K562 (cell line): ENCODE data around the gene NBPF20. TPM values are rescaled to one million over a fixed set of nuclear protein-coding genes. Genes with fewer than 3 reads are reported as not detected.
"Not testable (repeated sequence)": the region's sequence is repeated elsewhere in the genome, so short reads cannot be mapped to it uniquely, and the experiment has no call there.

Experiments used
- ATAC-seq: fragments of 200-7000 bp; cut with Tn5 transposase; 3 replicates; pipeline ENCODE4 v1.9.1; 2020; ENCODE audit warnings: moderate library complexity
- BruUV-seq: library from RNA; stranded (reverse); fragments of 400-500 nt; replicated peaks from 2 replicates; lab custom pipeline; 2021; lab: Mats Ljungman, UMichigan
- CTCF ChIA-PET: fragments of 300-600 bp; formaldehyde crosslinking; extraction: SDS; loops from one replicate; lab custom pipeline; 2021; ENCODE audit warnings: low intra/inter-chr PET ratio; lab: Yijun Ruan, JAX
- POLR2A ChIA-PET: fragments of 300-600, 350-650 bp; sonication (Branson Sonifier 250); formaldehyde crosslinking; extraction: SDS; loops from one replicate; lab custom pipeline; 2021; ENCODE audit warnings: antibody characterized with exemption, inconsistent platforms; lab: Yijun Ruan, JAX
- DNase-seq, 4 experiments: peaks; one replicate each; pipeline versions ENCODE4 v3.0.0 to v3.0.0-alpha.2; 2011 to 2018; ENCODE audit warnings: low spot score in 3 of 4, mixed read lengths in 3 of 4; ENCODE audit errors: extremely low read depth in 1 of 4
- FAIRE-seq: peaks from 2 replicates; lab custom pipeline; 2011; peaks lifted over from hg19 to GRCh38; lab: Jason Lieb, UNC
- H2AFZ ChIP-seq: 2 replicates; pipeline ENCODE4 v1.6.0; 2011; ENCODE audit warnings: low read depth, low read length, control low read depth, inconsistent platforms
- H3K27ac ChIP-seq: fragments of 200-600 bp; 3 replicates; pipeline ENCODE4 v1.8.0; 2011; ENCODE audit warnings: low read depth, mild to moderate bottlenecking, control low read depth, inconsistent platforms, low read length, moderate library complexity, mixed read lengths; ENCODE audit errors: extremely low read depth
- H3K27me3 ChIP-seq, 2 experiments: fragments of 300-600 bp in 1 of 2; 2 replicates in 1 of 2; 3 replicates in 1 of 2; pipeline versions ENCODE4 v1.6.0 to v1.8.0; 2011; ENCODE audit warnings: inconsistent platforms in 2 of 2, low read length in 2 of 2, mild to moderate bottlenecking in 1 of 2, mixed read lengths in 1 of 2, moderate library complexity in 1 of 2; ENCODE audit not compliant: control insufficient read depth in 2 of 2, insufficient read depth in 2 of 2
- H3K36me3 ChIP-seq: fragments of 300-600 bp; 3 replicates; pipeline ENCODE4 v1.8.0; 2011; ENCODE audit warnings: mild to moderate bottlenecking, low read length, inconsistent platforms; ENCODE audit not compliant: control insufficient read depth, insufficient read depth
- H3K4me1 ChIP-seq, 2 experiments: fragments of 200-600 bp in 1 of 2; replicated peaks in 1 of 2; 2 replicates in 1 of 2; 3 replicates in 1 of 2; pipeline versions ENCODE4 v1.5.1 to v1.8.0; 2011; ENCODE audit warnings: inconsistent platforms in 2 of 2, low read length in 2 of 2, mild to moderate bottlenecking in 1 of 2, mixed read lengths in 1 of 2, moderate library complexity in 1 of 2; ENCODE audit not compliant: control insufficient read depth in 2 of 2, insufficient read depth in 2 of 2
- H3K4me2 ChIP-seq: 2 replicates; pipeline ENCODE4 v1.6.1; 2011; ENCODE audit warnings: low read length, control low read depth, inconsistent platforms, mixed read lengths; ENCODE audit not compliant: insufficient read depth
- H3K4me3 ChIP-seq: fragments of 200-600 bp; sonication (generic), shearing (Covaris generic); 2 replicates; pipeline ENCODE4 v1.5.1; 2016; ENCODE audit warnings: control low read depth, inconsistent platforms
- H3K79me2 ChIP-seq: fragments of 200-600 bp; 3 replicates; pipeline ENCODE4 v1.8.0; 2011; ENCODE audit warnings: low read length, inconsistent platforms; ENCODE audit not compliant: control insufficient read depth, insufficient read depth
- H3K9ac ChIP-seq, 2 experiments: 2 replicates each; pipeline versions ENCODE4 v1.6.0 to v1.6.1; 2011; ENCODE audit warnings: low read depth in 2 of 2, low read length in 2 of 2, control low read depth in 1 of 2, inconsistent platforms in 1 of 2, mild to moderate bottlenecking in 1 of 2, mixed read lengths in 1 of 2; ENCODE audit not compliant: insufficient read depth in 1 of 2
- H3K9me1 ChIP-seq: one replicate; pipeline ENCODE4 v1.6.0; 2011; ENCODE audit warnings: inconsistent platforms, mild to moderate bottlenecking, low read length, moderate library complexity; ENCODE audit not compliant: control insufficient read depth, insufficient read depth
- H3K9me3 ChIP-seq: replicated peaks from 2 replicates; pipeline ENCODE4 v1.5.1; 2011; ENCODE audit warnings: low read depth, low read length, inconsistent platforms; ENCODE audit not compliant: control insufficient read depth, insufficient read depth
- H4K20me1 ChIP-seq: replicated peaks from 2 replicates; pipeline ENCODE4 v1.6.1; 2011; ENCODE audit warnings: low read length, inconsistent platforms, mixed read lengths; ENCODE audit not compliant: control insufficient read depth, insufficient read depth
- WGBS: fragments of 100-300 bp; shearing (Covaris generic); methylation state at CpG from one replicate; pipeline ENCODE4 v1.1.6; 2016; ENCODE audit warnings: low coverage, mixed read lengths; ENCODE audit not compliant: insufficient coverage; ENCODE audit errors: missing lambda C conversion rate; 5-methylcytosine and 5-hydroxymethylcytosine counted together
- in situ Hi-C: fragments of 300-500 bp; cut with MboI; formaldehyde crosslinking; loops from 4 replicates; pipeline ENCODE4 v1.15.0; 2018; ENCODE audit warnings: inconsistent platforms, mixed read lengths
- intact Hi-C: fragments of 100-400 bp; cut with micrococcal nuclease; formaldehyde crosslinking; loops from 2 replicates; pipeline ENCODE4 v1.14.2; 2022
- polyA plus RNA-seq, 8 experiments: library from polyadenylated mRNA; depleted of rRNA in 4 of 8; stranded (reverse) in 5 of 8; unstranded in 3 of 8; fragments of >200 nt; fragmentation: Nextera tagmentation in 2 of 8; fragmentation: Illumina TruSeq in 1 of 8; extraction: Ambion mirVana in 2 of 8; extraction: Trizol in 1 of 8; gene quantifications; 2 replicates each; pipeline versions ENCODE4 v1.2.1 to v1.2.3, GENCODE V29; 2011 to 2014; ENCODE audit warnings: inconsistent platforms in 1 of 8, missing spikeins in 1 of 8
- total RNA-seq, 7 experiments: library from RNA; depleted of rRNA in 6 of 7; stranded (reverse); fragments of >200 nt in 6 of 7; fragmentation: Illumina TruSeq in 2 of 7; extraction: Trizol in 2 of 7; gene quantifications; 2 replicates each; pipeline versions ENCODE4 v1.2.1 to v1.2.3, GENCODE V29; 2011 to 2021; ENCODE audit warnings: low replicate concordance in 1 of 7

The NBPF20 gene
- total and polyA plus RNA-seq, 9 of the 15 experiments (the other 6 are each of a cell fraction or from before 2014, with no cell fraction given), result 0.38 to 2.7 (median 1.00) TPM

DNA sequence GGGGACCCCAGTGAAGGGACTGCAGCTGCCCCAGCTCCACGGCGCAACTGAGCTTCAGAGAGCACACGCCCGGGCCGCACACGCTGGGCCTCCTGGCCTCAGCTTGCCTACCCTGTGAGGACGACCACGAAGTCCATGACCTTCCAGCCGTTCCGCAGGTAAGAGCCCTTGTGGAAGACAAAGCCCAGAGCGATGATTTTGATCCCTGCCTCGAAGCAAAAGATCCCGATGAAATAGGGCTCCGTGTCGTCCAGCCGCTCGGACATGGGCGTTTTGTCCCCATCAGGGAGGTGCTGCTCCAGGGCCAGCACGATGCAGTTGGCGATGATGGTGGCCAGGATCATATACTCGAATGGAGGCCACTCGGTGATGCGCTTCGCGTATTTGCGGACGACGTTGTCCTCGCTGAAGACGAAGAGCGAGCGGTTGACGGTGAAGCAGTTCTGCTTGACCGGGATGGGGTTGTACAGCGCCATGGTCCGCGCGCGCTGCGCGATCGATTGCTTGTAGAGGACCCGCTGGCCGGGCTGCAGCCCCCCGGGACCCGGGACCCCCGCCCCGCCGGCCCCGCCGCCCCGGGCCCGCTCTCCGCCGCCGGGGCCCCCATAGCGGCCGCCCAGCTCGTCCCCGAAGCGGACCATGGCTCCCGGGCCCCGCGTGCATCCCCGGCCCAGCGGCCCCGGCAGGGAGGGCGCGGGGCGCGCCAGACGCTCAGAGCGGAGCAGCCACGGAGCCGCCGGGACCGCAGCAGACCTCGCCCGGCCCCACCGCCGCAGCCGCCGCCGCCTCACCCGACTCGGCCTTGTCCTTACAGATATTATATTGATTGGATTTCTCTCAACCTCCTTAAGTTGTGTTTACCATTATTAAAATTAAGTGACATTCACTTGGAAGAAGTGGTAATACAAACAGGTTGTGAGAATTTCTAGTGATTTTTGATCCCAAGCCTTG is 28.7 kb upstream of the NBPF20 start:
- intact Hi-C loops, H3K4me3 ChIP-seq, BruUV-seq, H3K79me2 ChIP-seq, H3K27ac ChIP-seq, H3K9me1 ChIP-seq, POLR2A ChIA-PET, H3K9me3 ChIP-seq, ATAC-seq, H3K27me3 ChIP-seq, FAIRE-seq, H4K20me1 ChIP-seq, in situ Hi-C loops, DNase-seq, H3K36me3 ChIP-seq, H3K4me1 ChIP-seq, H3K9ac ChIP-seq, H2AFZ ChIP-seq, CTCF ChIA-PET, H3K4me2 ChIP-seq: not testable (repeated sequence)
- WGBS, result 13% methylated on average over 19 of the region's 86 CpGs

DNA sequence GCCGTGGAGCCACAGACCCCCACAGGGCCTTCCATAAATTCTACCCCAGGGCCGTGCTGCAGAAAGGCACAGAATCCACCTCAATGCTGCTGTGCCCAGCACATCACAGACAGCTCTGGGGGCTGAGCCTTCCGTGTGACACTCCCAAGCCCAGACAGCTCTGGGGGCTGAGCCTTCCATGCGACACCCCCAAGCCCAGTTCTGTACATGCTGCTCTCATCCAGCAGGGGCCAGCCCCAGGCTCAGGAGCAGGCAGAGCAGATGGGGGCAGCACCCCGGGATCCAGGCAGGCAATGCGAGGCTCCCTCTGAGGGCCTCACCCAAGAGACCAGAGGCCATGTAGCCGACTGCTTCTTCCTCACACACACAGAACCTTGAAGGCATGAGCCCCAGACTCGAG is 27.1 kb upstream of the NBPF20 start:
- H3K9me3 ChIP-seq, H3K4me3 ChIP-seq, H3K4me1 ChIP-seq, POLR2A ChIA-PET, DNase-seq, H3K4me2 ChIP-seq, FAIRE-seq, intact Hi-C loops, CTCF ChIA-PET, H4K20me1 ChIP-seq, H3K9me1 ChIP-seq, H2AFZ ChIP-seq, H3K27ac ChIP-seq, H3K79me2 ChIP-seq, H3K9ac ChIP-seq, in situ Hi-C loops, H3K27me3 ChIP-seq, BruUV-seq, H3K36me3 ChIP-seq: not testable (repeated sequence)
- ATAC-seq, result peak; percentile 57
- no CpG with 5 or more reads among the region's 8 CpGs for WGBS
